ENCODE measurements around the gene ABCC11.

- no peak for TF ChIP-seq POLR2A (IDR thresholded peaks at IDR 0.05; ENCODE audit: low read length)
- no peak for TF ChIP-seq GATA1 (IDR thresholded peaks at IDR 0.05; ENCODE audit: low read depth, low read length)
These were observed 3.4 kb upstream of the ABCC11 start for GRCh38 chr16:48250520-48251278.

All from erythroblast (primary cell).